OCI-LY7 (cell line): ENCODE data around the gene ZNF175. TPM values are rescaled to one million over a fixed set of nuclear protein-coding genes. Genes with fewer than 3 reads are reported as not detected.

Source experiments
- BruUV-seq: library from RNA; stranded (reverse); fragments of 400-500 nt; replicated peaks from 2 replicates; lab custom pipeline; 2021; lab: Mats Ljungman, UMichigan
- CTCF ChIA-PET: fragments of 300-600 bp; sonication (Branson Sonifier 250); formaldehyde crosslinking; loops from one replicate; lab custom pipeline; 2022; ENCODE audit warnings: antibody characterized with exemption; ENCODE audit not compliant: unreplicated experiment; lab: Charles Lee
- POLR2A ChIA-PET: fragments of 300-600 bp; sonication (Branson Sonifier 250); formaldehyde crosslinking; loops from one replicate; lab custom pipeline; 2022; ENCODE audit warnings: antibody characterized with exemption; lab: Charles Lee
- DNase-seq: peaks from one replicate; pipeline ENCODE4 v3.0.0-alpha.2; 2015; ENCODE audit warnings: low spot score
- H2AFZ ChIP-seq: fragments of 200-600 bp; sonication (generic), shearing (Covaris generic); 2 replicates; pipeline ENCODE4 v1.6.1; 2014; ENCODE audit warnings: mild to moderate bottlenecking, antibody characterized with exemption, low read length, moderate library complexity
- H3K27ac ChIP-seq: fragments of 200-600 bp; sonication (generic); 2 replicates; pipeline ENCODE4 v1.5.1; 2014; ENCODE audit warnings: mixed run types, low read depth, mild to moderate bottlenecking, moderate library complexity, low read length, inconsistent platforms; ENCODE audit not compliant: poor library complexity, severe bottlenecking
- H3K36me3 ChIP-seq: fragments of 200-600 bp; sonication (generic); 2 replicates; pipeline ENCODE4 v1.6.1; 2014; ENCODE audit warnings: mild to moderate bottlenecking, antibody characterized with exemption, low read length, moderate library complexity, mixed read lengths; ENCODE audit not compliant: insufficient read depth
- H3K4me1 ChIP-seq: fragments of 200-600 bp; sonication (generic); 2 replicates; pipeline ENCODE4 v1.5.1; 2014; ENCODE audit warnings: mild to moderate bottlenecking, low read length; ENCODE audit not compliant: insufficient read depth, poor library complexity, severe bottlenecking
- H3K4me2 ChIP-seq: fragments of 200-600 bp; sonication (generic); 2 replicates; pipeline ENCODE4 v1.6.1; 2014; ENCODE audit warnings: mild to moderate bottlenecking, low read length
- H3K4me3 ChIP-seq: fragments of 200-600 bp; sonication (generic); 2 replicates; pipeline ENCODE4 v1.5.1; 2014; ENCODE audit warnings: mild to moderate bottlenecking, low read depth, low read length; ENCODE audit not compliant: poor library complexity, severe bottlenecking
- H3K79me2 ChIP-seq: fragments of 200-600 bp; sonication (generic); 2 replicates; pipeline ENCODE4 v1.6.1; 2016; ENCODE audit warnings: low read depth, mild to moderate bottlenecking, low read length, moderate library complexity, mixed read lengths; ENCODE audit not compliant: insufficient read depth
- H3K9me2 ChIP-seq: fragments of 200-600 bp; sonication (generic); 2 replicates; pipeline ENCODE4 v1.6.1; 2016; ENCODE audit warnings: mild to moderate bottlenecking, low read length, mixed read lengths; ENCODE audit not compliant: insufficient read depth
- H3K9me3 ChIP-seq: fragments of 200-600 bp; sonication (generic); 2 replicates; pipeline ENCODE4 v1.6.1; 2014; ENCODE audit warnings: mild to moderate bottlenecking, mixed run types, low read length, mixed read lengths
- H4K20me1 ChIP-seq: fragments of 200-600 bp; sonication (generic); 2 replicates; pipeline ENCODE4 v1.6.1; 2014; ENCODE audit warnings: mild to moderate bottlenecking, antibody characterized with exemption, low read length, moderate library complexity, mixed read lengths; ENCODE audit not compliant: insufficient read depth
- EZH2phosphoT487 ChIP-seq: fragments of 200-600 bp; sonication (generic); IDR thresholded peaks from 2 replicates; pipeline ENCODE4 v1.6.1; 2018; ENCODE audit warnings: low read depth, borderline replicate concordance, mild to moderate bottlenecking, mixed run types, antibody characterized with exemption, low read length, moderate library complexity, mixed read lengths
- intact Hi-C: fragments of 100-400 bp; cut with micrococcal nuclease; formaldehyde crosslinking; loops from one replicate; pipeline ENCODE4 v1.10.0; 2022; ENCODE audit not compliant: unreplicated experiment
- total RNA-seq, 2 experiments: library from RNA; depleted of rRNA in 1 of 2; stranded (reverse); fragments of >200 nt in 1 of 2; shearing (Covaris generic) in 1 of 2; gene quantifications; 2 replicates each; pipeline ENCODE4 v1.2.3, GENCODE V29; 2014 to 2022
- TF ChIP-seq, protein P1 (sequence below): fragments of 200-600 bp; sonication (generic); conservative IDR thresholded peaks from 2 replicates; pipeline ENCODE4 v1.5.1; 2014; ENCODE audit warnings: mild to moderate bottlenecking, antibody characterized with exemption, low read length, moderate library complexity, mixed read lengths

The ZNF175 gene
- total RNA-seq, 2 experiments from 2014 or later = 3.5 to 10.4 TPM

- TF ChIP-seq EZH2phosphoT487 = no peak
- intact Hi-C loops = no loop called here
- 0 out of 2 replicates have a peak, but pooled peaks cover 5% of the 10 kb centered on the region for H3K9me3 ChIP-seq
- no peak for DNase-seq
- no peak overlapping the region for H3K4me3 ChIP-seq
- no peaks in the 10 kb centered on the region for H4K20me1 ChIP-seq
- H3K4me1 ChIP-seq = peaks cover 9% of the 10 kb centered on the region
- BruUV-seq = no TSS peak
- H3K9me2 ChIP-seq = no peaks in the 10 kb centered on the region
- H3K27ac ChIP-seq = no peak overlapping the region
- ChIA-PET POLR2A (no interaction called here), CTCF (no interaction called here)
- H2AFZ ChIP-seq = no peak overlapping the region
- H3K4me2 ChIP-seq = no peak overlapping the region
- no peaks in the 10 kb centered on the region for H3K79me2 ChIP-seq
- no peaks in the 10 kb centered on the region for H3K36me3 ChIP-seq
These were observed 69.3 kb downstream of the ZNF175 start for GRCh38 chr19:51640386-51640785.

GRCh38 chr19:51641648-51642047 lies 70.6 kb downstream of the ZNF175 start:
- CTCF ChIA-PET = no interaction called here
- H3K79me2 ChIP-seq = no peaks in the 10 kb centered on the region

More at GRCh38 chr19:51641648-51642047, 70.6 kb downstream of the ZNF175 start:
- Histone ChIP-seq H3K4me1 (peaks cover 9% of the 10 kb centered on the region), H3K9me3 (0 out of 2 replicates have a peak, but pooled peaks cover 5% of the 10 kb centered on the region), H4K20me1 (no peaks in the 10 kb centered on the region), H3K4me2 (no peak overlapping the region), H3K27ac (no peak overlapping the region), H3K36me3 (no peaks in the 10 kb centered on the region), H3K4me3 (no peak overlapping the region), H2AFZ (no peak overlapping the region), H3K9me2 (no peaks in the 10 kb centered on the region)
- TF ChIP-seq, protein P1, sequence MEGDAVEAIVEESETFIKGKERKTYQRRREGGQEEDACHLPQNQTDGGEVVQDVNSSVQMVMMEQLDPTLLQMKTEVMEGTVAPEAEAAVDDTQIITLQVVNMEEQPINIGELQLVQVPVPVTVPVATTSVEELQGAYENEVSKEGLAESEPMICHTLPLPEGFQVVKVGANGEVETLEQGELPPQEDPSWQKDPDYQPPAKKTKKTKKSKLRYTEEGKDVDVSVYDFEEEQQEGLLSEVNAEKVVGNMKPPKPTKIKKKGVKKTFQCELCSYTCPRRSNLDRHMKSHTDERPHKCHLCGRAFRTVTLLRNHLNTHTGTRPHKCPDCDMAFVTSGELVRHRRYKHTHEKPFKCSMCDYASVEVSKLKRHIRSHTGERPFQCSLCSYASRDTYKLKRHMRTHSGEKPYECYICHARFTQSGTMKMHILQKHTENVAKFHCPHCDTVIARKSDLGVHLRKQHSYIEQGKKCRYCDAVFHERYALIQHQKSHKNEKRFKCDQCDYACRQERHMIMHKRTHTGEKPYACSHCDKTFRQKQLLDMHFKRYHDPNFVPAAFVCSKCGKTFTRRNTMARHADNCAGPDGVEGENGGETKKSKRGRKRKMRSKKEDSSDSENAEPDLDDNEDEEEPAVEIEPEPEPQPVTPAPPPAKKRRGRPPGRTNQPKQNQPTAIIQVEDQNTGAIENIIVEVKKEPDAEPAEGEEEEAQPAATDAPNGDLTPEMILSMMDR = no peak
- no peak for TF ChIP-seq EZH2phosphoT487
- DNase-seq = no peak
- no TSS peak for BruUV-seq
- POLR2A ChIA-PET = no interaction called here
- intact Hi-C loops = no loop called here

Other genes with a start within 250 kb of the ZNF175 start
- gene VSIG10L, start 229.1 kb upstream of the ZNF175 start, total RNA-seq (2014; rRNA removed; shearing (Covaris generic)) = 0.09 and 0.72 TPM in 2 replicates
- gene VSIG10L, start 229.1 kb upstream of the ZNF175 start, total RNA-seq (2022) = 1.6 and 2.3 TPM in 2 replicates
- 58.2 and 64.1 TPM in 2 replicates for gene ETFB, start 204.9 kb upstream of the ZNF175 start, total RNA-seq (2014; rRNA removed; shearing (Covaris generic))
- gene ETFB, start 204.9 kb upstream of the ZNF175 start, total RNA-seq (2022) = 58.5 and 71.6 TPM in 2 replicates
- not detected in 2 replicates for gene CLDND2, start 202.3 kb upstream of the ZNF175 start, total RNA-seq (2014; rRNA removed; shearing (Covaris generic))
- gene CLDND2, start 202.3 kb upstream of the ZNF175 start, total RNA-seq (2022) = 1.4 and 1.9 TPM in 2 replicates
- gene NKG7, start 198.6 kb upstream of the ZNF175 start, total RNA-seq (2014; rRNA removed; shearing (Covaris generic)) = not detected in 2 replicates
- not detected in 2 replicates for gene NKG7, start 198.6 kb upstream of the ZNF175 start, total RNA-seq (2022)
- gene LIM2, start 183.3 kb upstream of the ZNF175 start, total RNA-seq (2014; rRNA removed; shearing (Covaris generic)) = not detected in 2 replicates
- gene LIM2, start 183.3 kb upstream of the ZNF175 start, total RNA-seq (2022) = not detected in 2 replicates
- not detected in 2 replicates for gene C19orf84, start 180.7 kb upstream of the ZNF175 start, total RNA-seq (2014; rRNA removed; shearing (Covaris generic))
- gene C19orf84, start 180.7 kb upstream of the ZNF175 start, total RNA-seq (2022) = not detected in 2 replicates
- 20.7 and 25.2 TPM in 2 replicates for gene SIGLEC10, start 153.6 kb upstream of the ZNF175 start, total RNA-seq (2014; rRNA removed; shearing (Covaris generic))
- gene SIGLEC10, start 153.6 kb upstream of the ZNF175 start, total RNA-seq (2022) = 23.3 and 26.6 TPM in 2 replicates
- not detected in 2 replicates for gene SIGLEC8, start 112.8 kb upstream of the ZNF175 start, total RNA-seq (2014; rRNA removed; shearing (Covaris generic))
- gene SIGLEC8, start 112.8 kb upstream of the ZNF175 start, total RNA-seq (2022) = not detected in 2 replicates
- gene CEACAM18, start 92.7 kb upstream of the ZNF175 start, total RNA-seq (2014; rRNA removed; shearing (Covaris generic)) = not detected in 2 replicates
- not detected in 2 replicates for gene CEACAM18, start 92.7 kb upstream of the ZNF175 start, total RNA-seq (2022)
- not detected in 2 replicates for gene SIGLEC12, start 69.5 kb upstream of the ZNF175 start, total RNA-seq (2014; rRNA removed; shearing (Covaris generic))
- gene SIGLEC12, start 69.5 kb upstream of the ZNF175 start, total RNA-seq (2022) = not detected in 2 replicates
- gene SIGLEC6, start 39.6 kb upstream of the ZNF175 start, total RNA-seq (2014; rRNA removed; shearing (Covaris generic)) = not detected in 2 replicates
- not detected in 2 replicates for gene SIGLEC6, start 39.6 kb upstream of the ZNF175 start, total RNA-seq (2022)
- gene SIGLEC5, start 59.1 kb downstream of the ZNF175 start, total RNA-seq (2014; rRNA removed; shearing (Covaris generic)) = not detected in 2 replicates
- gene SIGLEC5, start 59.1 kb downstream of the ZNF175 start, total RNA-seq (2022) = not detected in 2 replicates
- not detected in 2 replicates for gene SIGLEC14, start 75.5 kb downstream of the ZNF175 start, total RNA-seq (2014; rRNA removed; shearing (Covaris generic))
- not detected in 2 replicates for gene SIGLEC14, start 75.5 kb downstream of the ZNF175 start, total RNA-seq (2022)
- 5.9 and 12.5 TPM in 2 replicates for gene SPACA6, start 122.0 kb downstream of the ZNF175 start, total RNA-seq (2014; rRNA removed; shearing (Covaris generic))
- gene SPACA6, start 122.0 kb downstream of the ZNF175 start, total RNA-seq (2022) = 2.5 and 5.1 TPM in 2 replicates
- not detected in 2 replicates for gene HAS1, start 152.7 kb downstream of the ZNF175 start, total RNA-seq (2014; rRNA removed; shearing (Covaris generic))
- not detected in 2 replicates for gene HAS1, start 152.7 kb downstream of the ZNF175 start, total RNA-seq (2022)
- gene FPR1, start 180.6 kb downstream of the ZNF175 start, total RNA-seq (2014; rRNA removed; shearing (Covaris generic)) = not detected in 2 replicates
- gene FPR1, start 180.6 kb downstream of the ZNF175 start, total RNA-seq (2022) = not detected in 2 replicates
- gene FPR2, start 189.9 kb downstream of the ZNF175 start, total RNA-seq (2014; rRNA removed; shearing (Covaris generic)) = not detected in 2 replicates
- gene FPR2, start 189.9 kb downstream of the ZNF175 start, total RNA-seq (2022) = not detected in 2 replicates
- gene FPR3, start 223.9 kb downstream of the ZNF175 start, total RNA-seq (2014; rRNA removed; shearing (Covaris generic)) = not detected in 2 replicates
- gene FPR3, start 223.9 kb downstream of the ZNF175 start, total RNA-seq (2022) = not detected in 2 replicates